ENCODE measurements around the gene WDR35. TPM values are rescaled to one million over a fixed set of nuclear protein-coding genes. Genes with fewer than 3 reads are reported as not detected.

WDR35 gene
- total RNA-seq, 1 donor: 13.0 TPM

GRCh38 chr2:20012032-20012281 is 22.1 kb upstream of the WDR35 start:
- peak overlapping the region; percentile 55 for H3K4me3 ChIP-seq (ENCODE audit: low read depth, low read length)
- no peak for DNase-seq (ENCODE audit: low read depth)
- TF ChIP-seq CTCF (IDR thresholded peaks at IDR 0.05; ENCODE audit: insufficient read depth, low read depth, low read length): no peak

- H3K4me3 ChIP-seq (ENCODE audit: low read depth, low read length): no peak overlapping the region
- no peak for DNase-seq (ENCODE audit: low read depth)
- no peak for TF ChIP-seq CTCF (IDR thresholded peaks at IDR 0.05; ENCODE audit: insufficient read depth, low read depth, low read length)
Measured at GRCh38 chr2:20011276-20012031, 21.5 kb upstream of the WDR35 start.

GRCh38 chr2:20008703-20009102 is 18.8 kb upstream of the WDR35 start:
- H3K4me3 ChIP-seq (ENCODE audit: low read depth, low read length): no peak overlapping the region
- DNase-seq (ENCODE audit: low read depth): peak; percentile 61
- TF ChIP-seq CTCF (IDR thresholded peaks at IDR 0.05; ENCODE audit: insufficient read depth, low read depth, low read length): no peak

GRCh38 chr2:20005891-20006470 is 16.1 kb upstream of the WDR35 start:
- no peak for DNase-seq (ENCODE audit: low read depth)
- no peak overlapping the region for H3K4me3 ChIP-seq (ENCODE audit: low read depth, low read length)
- TF ChIP-seq CTCF (IDR thresholded peaks at IDR 0.05; ENCODE audit: insufficient read depth, low read depth, low read length): no peak

GRCh38 chr2:20005067-20005627 is 15.2 kb upstream of the WDR35 start:
- no peak for TF ChIP-seq CTCF (IDR thresholded peaks at IDR 0.05; ENCODE audit: insufficient read depth, low read depth, low read length)
- no peak overlapping the region for H3K4me3 ChIP-seq (ENCODE audit: low read depth, low read length)
- DNase-seq (ENCODE audit: low read depth): no peak

GRCh38 chr2:20001361-20001863 is 11.5 kb upstream of the WDR35 start:
- DNase-seq (ENCODE audit: low read depth): no peak
- TF ChIP-seq CTCF (IDR thresholded peaks at IDR 0.05; ENCODE audit: insufficient read depth, low read depth, low read length): no peak
- H3K4me3 ChIP-seq (ENCODE audit: low read depth, low read length): no peak overlapping the region

Measured in fibroblast of villous mesenchyme (primary cell).